Stimulated activated CD8-positive, alpha-beta memory T cell treated with anti-CD3 and anti-CD28 coated beads, Interleukin-12 subunit alpha, Interleukin-12 subunit beta, amount 100 ng/mL, for 1 hour (primary cell): ENCODE measurements around the gene SHB.

Source experiments
- DNase-seq: peaks from one replicate; pipeline ENCODE4 v3.0.0-alpha.2; 2020; ENCODE audit warnings: low read depth

Gene SHB

GRCh38 chr9:37988602-37989001 lies 80.4 kb downstream of the SHB start:
- no peak for DNase-seq

GRCh38 chr9:37988041-37988440 lies 81.0 kb downstream of the SHB start:
- no peak for DNase-seq

- no peak for DNase-seq
These were observed 81.5 kb downstream of the SHB start for GRCh38 chr9:37987467-37987981.

- DNase-seq: no peak
These were observed 82.2 kb downstream of the SHB start for GRCh38 chr9:37986771-37987258.

- DNase-seq: no peak
These were observed 83.0 kb downstream of the SHB start for GRCh38 chr9:37986001-37986400.

- no peak for DNase-seq
These were observed 84.1 kb downstream of the SHB start for GRCh38 chr9:37984672-37985611.

GRCh38 chr9:37984278-37984671 lies 84.8 kb downstream of the SHB start:
- DNase-seq: no peak

- DNase-seq: no peak
These were observed 85.5 kb downstream of the SHB start for GRCh38 chr9:37983381-37984067.

GRCh38 chr9:37979844-37980243 lies 89.2 kb downstream of the SHB start:
- DNase-seq: no peak

GRCh38 chr9:37978983-37979382 lies 90.0 kb downstream of the SHB start:
- DNase-seq: no peak

- no peak for DNase-seq
These were observed 90.6 kb downstream of the SHB start for GRCh38 chr9:37978481-37978864.

GRCh38 chr9:37977851-37978480 lies 91.1 kb downstream of the SHB start:
- no peak for DNase-seq

GRCh38 chr9:37976714-37977477 lies 92.1 kb downstream of the SHB start:
- no peak for DNase-seq

GRCh38 chr9:37975639-37976038 lies 93.4 kb downstream of the SHB start:
- no peak for DNase-seq

GRCh38 chr9:37974506-37975173 lies 94.4 kb downstream of the SHB start:
- no peak for DNase-seq

- no peak for DNase-seq
These were observed 96.6 kb downstream of the SHB start for GRCh38 chr9:37972351-37972848.

GRCh38 chr9:37971691-37972090 lies 97.3 kb downstream of the SHB start:
- no peak for DNase-seq

GRCh38 chr9:37971108-37971459 lies 97.9 kb downstream of the SHB start:
- DNase-seq: no peak

- no peak for DNase-seq
These were observed 98.5 kb downstream of the SHB start for GRCh38 chr9:37970301-37971107.
